A673 (cell line): ENCODE results near the gene GAS7. TPM values are rescaled to one million over a fixed set of nuclear protein-coding genes. Genes with fewer than 3 reads are reported as not detected.
A peak's percentile ranks its signal among the peaks of the same experiment; 100 is the strongest.

Experiments used
- BruUV-seq: library from RNA; stranded (reverse); fragments of 400-500 nt; replicated peaks from 2 replicates; lab custom pipeline; 2021; lab: Mats Ljungman, UMichigan
- CTCF ChIA-PET: fragments of 300-600 bp; sonication (Branson Sonifier 250); formaldehyde crosslinking; loops from one replicate; lab custom pipeline; 2022; ENCODE audit warnings: antibody characterized with exemption; lab: Charles Lee
- POLR2A ChIA-PET: fragments of 300-600 bp; sonication (Branson Sonifier 250); formaldehyde crosslinking; loops from one replicate; lab custom pipeline; 2022; ENCODE audit warnings: antibody characterized with exemption; ENCODE audit not compliant: low non-redundant PET; lab: Charles Lee
- DNase-seq: peaks from one replicate; pipeline ENCODE4 v3.0.0-alpha.2; 2015; ENCODE audit warnings: low spot score
- H3K27ac ChIP-seq: fragments of 200-600 bp; sonication (generic); 2 replicates; pipeline ENCODE4 v1.5.1; 2016; ENCODE audit warnings: mixed run types, low read depth, mild to moderate bottlenecking, mixed read lengths, antibody characterized with exemption, low read length; ENCODE audit not compliant: poor library complexity, severe bottlenecking
- H3K27me3 ChIP-seq: fragments of 200-600 bp; sonication (generic); replicated peaks from 2 replicates; pipeline ENCODE4 v1.6.1; 2017; ENCODE audit warnings: mixed run types, low read depth, mild to moderate bottlenecking, mixed read lengths, antibody characterized with exemption, low read length; ENCODE audit not compliant: insufficient read depth, poor library complexity
- H3K36me3 ChIP-seq: fragments of 200-600 bp; sonication (generic); 2 replicates; pipeline ENCODE4 v1.6.1; 2016; ENCODE audit warnings: mixed run types, mild to moderate bottlenecking, mixed read lengths, antibody characterized with exemption, low read length; ENCODE audit not compliant: insufficient read depth, poor library complexity, severe bottlenecking
- H3K4me1 ChIP-seq: fragments of 200-600 bp; sonication (generic); 2 replicates; pipeline ENCODE4 v1.6.1; 2017; ENCODE audit warnings: mixed run types, mild to moderate bottlenecking, mixed read lengths, antibody characterized with exemption, low read length; ENCODE audit not compliant: insufficient read depth, poor library complexity, severe bottlenecking
- H3K4me3 ChIP-seq: fragments of 200-600 bp; sonication (generic); 2 replicates; pipeline ENCODE4 v1.5.1; 2016; ENCODE audit warnings: low read depth, mixed run types, mild to moderate bottlenecking, mixed read lengths, low read length; ENCODE audit not compliant: poor library complexity, severe bottlenecking
- H3K9me3 ChIP-seq: fragments of 200-600 bp; sonication (generic); 2 replicates; pipeline ENCODE4 v1.6.1; 2016; ENCODE audit warnings: mixed run types, low read depth, mild to moderate bottlenecking, mixed read lengths, antibody characterized with exemption, low read length; ENCODE audit not compliant: poor library complexity, severe bottlenecking
- CTCF ChIP-seq: fragments of 300-800, 200-600 bp; sonication (generic); conservative IDR thresholded peaks from 2 replicates; pipeline ENCODE4 v1.5.1; 2017; ENCODE audit warnings: low read depth, mild to moderate bottlenecking, antibody characterized with exemption, low read length, moderate library complexity, mixed read lengths
- EZH2 ChIP-seq: fragments of 200-600 bp; sonication (generic); IDR thresholded peaks from 2 replicates; pipeline ENCODE4 v1.6.1; 2017; ENCODE audit warnings: borderline replicate concordance, low read depth, mild to moderate bottlenecking, mixed read lengths, antibody characterized with exemption, low read length; ENCODE audit not compliant: poor library complexity, severe bottlenecking
- intact Hi-C: fragments of 100-400 bp; cut with micrococcal nuclease; formaldehyde crosslinking; loops from one replicate; pipeline ENCODE4 v1.10.0; 2022; ENCODE audit not compliant: unreplicated experiment
- total RNA-seq: library from RNA; stranded (reverse); gene quantifications from 2 replicates; pipeline ENCODE4 v1.2.3, GENCODE V29; 2021

The GAS7 gene
- total RNA-seq, 1 experiment from 2014 or later: 2.3 TPM

DNA sequence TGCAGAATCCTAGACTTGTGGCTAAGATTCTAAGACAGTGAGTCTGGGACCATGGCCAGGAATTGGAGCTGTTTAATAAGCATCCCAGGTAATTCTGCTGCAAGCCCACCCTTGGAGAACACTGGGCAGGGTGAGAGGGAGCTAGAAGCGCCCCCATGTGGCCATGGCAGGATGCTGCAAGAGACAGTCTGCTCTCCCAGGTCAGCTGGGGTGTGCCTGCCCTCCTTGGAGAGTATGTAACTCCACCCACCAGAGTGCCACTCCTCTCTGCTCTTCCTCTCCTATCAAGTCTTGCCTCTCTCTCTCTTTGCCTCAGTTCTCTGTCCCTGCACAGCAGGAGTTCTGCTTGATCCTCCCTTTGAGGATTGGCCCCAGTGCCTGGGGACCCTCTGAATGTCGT is 308.3 kb downstream of the GAS7 start:
- no peak overlapping the region for H3K27ac ChIP-seq
- TF ChIP-seq CTCF (peak; percentile 77), EZH2 (no peak)
- ChIA-PET CTCF (interaction anchor here (0.5 kb wide), 1 partner anchor 33 kb away, joined by 5 read pairs; no protein-coding TSS in a partner anchor), POLR2A (no interaction called here)
- no peaks in the 10 kb centered on the region for H3K36me3 ChIP-seq
- peak; percentile 51 for DNase-seq
- no peaks in the 10 kb centered on the region for H3K4me1 ChIP-seq
- no peak overlapping the region for H3K4me3 ChIP-seq
- peaks cover 24% of the 10 kb centered on the region for H3K27me3 ChIP-seq
- no TSS peak for BruUV-seq
- no peaks in the 10 kb centered on the region for H3K9me3 ChIP-seq
- intact Hi-C loops: loop anchor here (10.0 kb wide), 1 partner anchor 165 kb away; no protein-coding TSS in a partner anchor

- ChIA-PET POLR2A (no interaction called here), CTCF (no interaction called here)
- Histone ChIP-seq H3K27me3 (peaks cover 15% of the 10 kb centered on the region), H3K4me3 (no peak overlapping the region), H3K4me1 (no peaks in the 10 kb centered on the region), H3K27ac (no peak overlapping the region), H3K36me3 (no peaks in the 10 kb centered on the region), H3K9me3 (peaks cover 8% of the 10 kb centered on the region)
- TF ChIP-seq CTCF (no peak), EZH2 (no peak)
- intact Hi-C loops: no loop called here
- DNase-seq: no peak
- BruUV-seq: no TSS peak
Measured at GRCh38 chr17:9887508-9887907, 310.9 kb downstream of the GAS7 start.

GRCh38 chr17:9886141-9886930 is 312.1 kb downstream of the GAS7 start:
- Histone ChIP-seq H3K4me3 (no peak overlapping the region), H3K9me3 (peaks cover 15% of the 10 kb centered on the region), H3K4me1 (no peaks in the 10 kb centered on the region), H3K27ac (no peak overlapping the region), H3K36me3 (no peaks in the 10 kb centered on the region), H3K27me3 (peaks cover 15% of the 10 kb centered on the region)
- POLR2A ChIA-PET: no interaction called here
- TF ChIP-seq CTCF (no peak), EZH2 (no peak)
- no TSS peak for BruUV-seq
- no peak for DNase-seq
- CTCF ChIA-PET: no interaction called here
- intact Hi-C loops: no loop called here
